Peyer's patch (tissue), 4 donors: ENCODE results near the gene VPS45.

ENCODE experiments used
- CTCF ChIP-seq, 6 experiments: fragments of 450-650 bp in 4 of 6; fragments of 200-600 bp in 2 of 6; sonication (generic) in 1 of 6; IDR thresholded peaks; one replicate each; pipeline ENCODE4 v1.5.1; 2017 to 2019; ENCODE audit warnings: antibody characterized with exemption in 6 of 6, mild to moderate bottlenecking in 3 of 6, moderate library complexity in 1 of 6
- POLR2A ChIP-seq, 2 donors: fragments of 450-650 bp; IDR thresholded peaks; one replicate each; pipeline ENCODE4 v1.5.1; 2017; ENCODE audit warnings: antibody characterized with exemption in 2 of 2, mild to moderate bottlenecking in 2 of 2, moderate library complexity in 2 of 2

DNA sequence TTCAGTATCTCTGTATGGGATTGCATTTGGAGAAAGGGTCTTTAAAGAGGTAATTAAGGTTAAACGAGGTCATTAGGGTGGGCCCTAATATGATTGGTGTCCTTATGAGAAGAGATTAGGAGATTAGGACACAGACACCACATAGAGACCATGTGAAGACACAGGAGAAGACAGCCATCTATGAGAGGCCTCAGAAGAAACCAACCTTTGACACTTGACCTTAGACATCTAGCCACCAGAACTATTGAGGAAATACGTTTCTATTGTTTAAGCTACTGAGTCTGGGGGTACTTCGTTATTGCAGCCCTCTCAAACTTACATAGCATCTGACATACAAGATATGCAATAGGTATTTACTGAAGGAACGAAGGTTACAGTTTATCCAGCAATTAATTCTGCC is 7.3 kb upstream of the VPS45 start:
- TF ChIP-seq CTCF (IDR thresholded peaks at IDR 0.05) (no peak), POLR2A (IDR thresholded peaks at IDR 0.05) (no peak)
